ENCODE data around the gene GGACT.

- TF ChIP-seq EZH2phosphoT487 (IDR thresholded peaks at IDR 0.05) (no peak), CTCF (IDR thresholded peaks at IDR 0.05) (no peak), EZH2 (IDR thresholded peaks at IDR 0.05) (no peak)
These were observed 62.9 kb downstream of the GGACT start for GRCh38 chr13:100525453-100526317.

All from neural progenitor cell (in vitro differentiated cells).